Measurements from ENCODE around the gene PNMA8A.

GRCh38 chr19:46426035-46426505, 45.3 kb downstream of the PNMA8A start:
- TF ChIP-seq, protein P1, sequence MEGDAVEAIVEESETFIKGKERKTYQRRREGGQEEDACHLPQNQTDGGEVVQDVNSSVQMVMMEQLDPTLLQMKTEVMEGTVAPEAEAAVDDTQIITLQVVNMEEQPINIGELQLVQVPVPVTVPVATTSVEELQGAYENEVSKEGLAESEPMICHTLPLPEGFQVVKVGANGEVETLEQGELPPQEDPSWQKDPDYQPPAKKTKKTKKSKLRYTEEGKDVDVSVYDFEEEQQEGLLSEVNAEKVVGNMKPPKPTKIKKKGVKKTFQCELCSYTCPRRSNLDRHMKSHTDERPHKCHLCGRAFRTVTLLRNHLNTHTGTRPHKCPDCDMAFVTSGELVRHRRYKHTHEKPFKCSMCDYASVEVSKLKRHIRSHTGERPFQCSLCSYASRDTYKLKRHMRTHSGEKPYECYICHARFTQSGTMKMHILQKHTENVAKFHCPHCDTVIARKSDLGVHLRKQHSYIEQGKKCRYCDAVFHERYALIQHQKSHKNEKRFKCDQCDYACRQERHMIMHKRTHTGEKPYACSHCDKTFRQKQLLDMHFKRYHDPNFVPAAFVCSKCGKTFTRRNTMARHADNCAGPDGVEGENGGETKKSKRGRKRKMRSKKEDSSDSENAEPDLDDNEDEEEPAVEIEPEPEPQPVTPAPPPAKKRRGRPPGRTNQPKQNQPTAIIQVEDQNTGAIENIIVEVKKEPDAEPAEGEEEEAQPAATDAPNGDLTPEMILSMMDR (conservative IDR thresholded peaks at IDR 0.05 in 1 of 2, IDR thresholded peaks at IDR 0.05 in 1 of 2; ENCODE audit: extremely low read depth in 1 of 2, insufficient read depth in 1 of 2, low read depth in 1 of 2, low read length in 2 of 2) = no peak
- no peak for TF ChIP-seq EZH2 (IDR thresholded peaks at IDR 0.05; ENCODE audit: borderline replicate concordance, low read length)

All from mammary epithelial cell (primary cell).